Trophoblast cell (in vitro differentiated cells and primary cell): ENCODE measurements around the gene SDCBP2. TPM values are rescaled to one million over a fixed set of nuclear protein-coding genes. Genes with fewer than 3 reads are reported as not detected.

ENCODE experiments used
- DNase-seq, 2 donors: peaks; one replicate each; pipeline ENCODE4 v3.0.0-alpha.2; 2016
- H2AFZ ChIP-seq: 2 replicates; pipeline ENCODE4 v1.6.1; 2013; ENCODE audit warnings: low read length, moderate library complexity, mild to moderate bottlenecking; ENCODE audit not compliant: insufficient read depth, poor library complexity
- H2AK5ac ChIP-seq: 2 replicates; pipeline ENCODE4 v1.6.1; 2013; ENCODE audit warnings: mild to moderate bottlenecking, low read length
- H2BK120ac ChIP-seq: 2 replicates; pipeline ENCODE4 v1.6.1; 2013; ENCODE audit warnings: low read length, mild to moderate bottlenecking, moderate library complexity; ENCODE audit not compliant: insufficient read depth, poor library complexity
- H2BK12ac ChIP-seq: 2 replicates; pipeline ENCODE4 v1.6.1; 2013; ENCODE audit warnings: mild to moderate bottlenecking, low read length, moderate library complexity
- H2BK5ac ChIP-seq: 2 replicates; pipeline ENCODE4 v1.6.1; 2013; ENCODE audit warnings: low read length, low read depth, moderate library complexity, mild to moderate bottlenecking; ENCODE audit not compliant: poor library complexity
- H3K14ac ChIP-seq: 2 replicates; pipeline ENCODE4 v1.6.1; 2013; ENCODE audit warnings: mild to moderate bottlenecking, low read length
- H3K18ac ChIP-seq: 2 replicates; pipeline ENCODE4 v1.6.1; 2013; ENCODE audit warnings: mild to moderate bottlenecking, low read length
- H3K23ac ChIP-seq: 2 replicates; pipeline ENCODE4 v1.6.1; 2013; ENCODE audit warnings: low read length
- H3K27ac ChIP-seq: 2 replicates; pipeline ENCODE4 v1.5.1; 2013; ENCODE audit warnings: low read depth, mild to moderate bottlenecking, inconsistent platforms, low read length, moderate library complexity
- H3K27me3 ChIP-seq: 2 replicates; pipeline ENCODE4 v1.6.1; 2013; ENCODE audit warnings: inconsistent platforms, mild to moderate bottlenecking, low read length, moderate library complexity; ENCODE audit not compliant: insufficient read depth
- H3K36me3 ChIP-seq, 2 experiments: 1 replicate in 1 of 2; 2 replicates in 1 of 2; pipeline ENCODE4 v1.6.1; 2013; ENCODE audit warnings: low read length in 2 of 2, mild to moderate bottlenecking in 2 of 2, moderate library complexity in 1 of 2; ENCODE audit not compliant: insufficient read depth in 2 of 2, control insufficient read depth in 1 of 2
- H3K4ac ChIP-seq: 2 replicates; pipeline ENCODE4 v1.6.1; 2013; ENCODE audit warnings: low read depth, mild to moderate bottlenecking, low read length, moderate library complexity
- H3K4me1 ChIP-seq, 2 experiments: 1 replicate in 1 of 2; 2 replicates in 1 of 2; pipeline ENCODE4 v1.6.1; 2013; ENCODE audit warnings: low read length in 2 of 2, mild to moderate bottlenecking in 2 of 2, moderate library complexity in 1 of 2; ENCODE audit not compliant: insufficient read depth in 2 of 2, control insufficient read depth in 1 of 2
- H3K4me2 ChIP-seq: 2 replicates; pipeline ENCODE4 v1.6.1; 2013; ENCODE audit warnings: inconsistent platforms, mild to moderate bottlenecking, low read length, moderate library complexity
- H3K4me3 ChIP-seq: 2 replicates; pipeline ENCODE4 v1.5.1; 2013; ENCODE audit warnings: mild to moderate bottlenecking, low read depth, low read length, inconsistent platforms
- H3K79me1 ChIP-seq: one replicate; pipeline ENCODE4 v1.6.1; 2013; ENCODE audit warnings: low read length
- H3K79me2 ChIP-seq: 2 replicates; pipeline ENCODE4 v1.6.1; 2013; ENCODE audit warnings: low read length, mild to moderate bottlenecking; ENCODE audit not compliant: control insufficient read depth, insufficient read depth, poor library complexity
- H3K9ac ChIP-seq: 2 replicates; pipeline ENCODE4 v1.6.1; 2013; ENCODE audit warnings: mild to moderate bottlenecking, low read length
- H3K9me3 ChIP-seq: 2 replicates; pipeline ENCODE4 v1.6.1; 2013; ENCODE audit warnings: low read depth, mild to moderate bottlenecking, control low read depth, inconsistent platforms, low read length; ENCODE audit not compliant: insufficient read depth
- H4K12ac ChIP-seq: 2 replicates; pipeline ENCODE4 v1.6.1; 2013; ENCODE audit warnings: low read depth, mild to moderate bottlenecking, low read length, moderate library complexity
- H4K8ac ChIP-seq: 2 replicates; pipeline ENCODE4 v1.6.1; 2013; ENCODE audit warnings: low read depth, mild to moderate bottlenecking, low read length, moderate library complexity
- H4K91ac ChIP-seq: one replicate; pipeline ENCODE4 v1.6.1; 2013; ENCODE audit warnings: low read depth, mild to moderate bottlenecking, low read length, moderate library complexity
- WGBS: extraction: QIAGEN DNeasy Blood & Tissue Kit; methylation state at CpG from one replicate; pipeline ENCODE4 v1.1.7; 2013; ENCODE audit warnings: missing lambda C conversion rate; ENCODE audit not compliant: insufficient read length, insufficient coverage; ENCODE audit errors: extremely low coverage; 5-methylcytosine and 5-hydroxymethylcytosine counted together
- polyA plus RNA-seq: library from polyadenylated mRNA; stranded (reverse); fragments of 200-250 nt; gene quantifications from 2 replicates; pipeline ENCODE4 v1.2.3, GENCODE V29; 2013

SDCBP2 gene
- 1.6 and 1.8 TPM in 2 replicates for polyA plus RNA-seq

DNA sequence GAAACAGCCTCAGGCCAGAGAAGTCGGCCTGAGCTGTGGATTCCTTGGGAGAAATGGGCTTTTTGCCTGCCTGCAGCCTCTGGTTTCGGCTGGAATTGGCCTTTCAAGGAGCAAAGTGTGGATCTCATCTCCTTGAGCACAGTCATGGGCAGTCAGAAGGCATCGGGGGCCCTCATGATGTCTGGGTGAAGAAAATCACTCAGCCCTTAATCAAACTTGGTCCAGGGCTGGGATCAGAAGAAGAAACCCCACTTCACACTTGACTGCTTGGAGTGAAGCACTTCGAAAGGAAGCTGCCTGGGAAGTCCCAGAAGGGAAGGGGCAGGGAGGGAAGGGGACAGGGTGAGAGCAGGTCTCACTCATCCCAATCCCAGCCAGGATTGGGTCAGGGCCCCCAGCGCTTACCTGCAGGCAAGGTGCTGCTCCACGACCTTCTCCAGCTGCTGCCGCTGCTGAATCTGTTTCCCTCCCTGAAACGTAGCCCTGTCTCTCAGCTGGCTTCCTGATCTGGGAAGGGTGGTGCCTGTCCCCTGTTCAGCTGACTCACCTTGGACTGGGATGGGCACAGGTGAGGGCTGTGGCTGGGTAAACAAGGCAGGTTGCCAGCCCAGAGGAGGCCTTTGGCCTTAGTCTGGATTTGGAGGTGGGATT is at the start of gene SDCBP2:
SDCBP2 (minus strand) TSS at position 460 of the 651 bp plus-strand sequence. CDS start 8,723 bp downstream, outside the sequence.
- no CpG with 5 or more reads among the region's 8 CpGs for WGBS
- Histone ChIP-seq H3K4me3 (no peak within 1 kb of the TSS), H2BK120ac (no peak within 1 kb of the TSS), H2AK5ac (no peak within 1 kb of the TSS), H3K4ac (no peak within 1 kb of the TSS), H3K27me3 (no peaks in the 10 kb centered on the region), H3K9me3 (no peaks in the 10 kb centered on the region), H3K36me3 (peaks cover 5 to 9% of the 10 kb centered on the region in 2 experiments), H3K23ac (no peak within 1 kb of the TSS), H3K9ac (no peak within 1 kb of the TSS), H2BK12ac (no peak within 1 kb of the TSS), H3K27ac (no peak within 1 kb of the TSS), H4K8ac (no peak within 1 kb of the TSS), H3K79me2 (peaks cover 7% of the 10 kb centered on the region), H2AFZ (no peak within 1 kb of the TSS), H3K79me1 (peaks cover 10% of the 10 kb centered on the region), H3K4me2 (no peak within 1 kb of the TSS), H4K91ac (no peak within 1 kb of the TSS), H3K14ac (no peak within 1 kb of the TSS), H3K4me1 (peaks cover 13 to 15% of the 10 kb centered on the region in 2 experiments), H4K12ac (no peak within 1 kb of the TSS), H3K18ac (peak within 1 kb of the TSS; percentile 11), H2BK5ac (no peak within 1 kb of the TSS)
- no peak for DNase-seq

DNA sequence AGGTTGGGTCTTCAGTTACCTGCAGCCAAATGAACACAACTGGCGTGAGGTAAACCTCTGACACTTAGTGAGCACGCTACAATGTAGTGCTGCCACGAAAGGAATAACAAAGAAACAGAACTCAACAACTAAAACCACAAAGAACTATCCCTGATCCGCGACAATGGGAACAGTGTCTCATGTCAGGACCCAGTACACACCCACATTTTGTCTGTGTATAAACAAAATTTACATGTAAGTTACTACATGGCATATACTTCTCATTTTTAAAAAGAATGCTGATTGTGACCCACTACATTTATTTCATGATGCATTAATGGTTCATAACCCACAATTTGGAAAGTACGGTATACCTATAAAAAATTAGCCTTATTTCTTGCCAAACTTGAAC is 49.8 kb upstream of the SDCBP2 start:
- H3K18ac ChIP-seq = no peak overlapping the region
- H3K23ac ChIP-seq = no peak overlapping the region
- H4K91ac ChIP-seq = no peak overlapping the region
- no peak overlapping the region for H3K27ac ChIP-seq
- H2AK5ac ChIP-seq = no peak overlapping the region
- no peak overlapping the region for H3K4me2 ChIP-seq
- no peak overlapping the region for H4K8ac ChIP-seq
- H3K4ac ChIP-seq = peak overlapping the region; percentile 39
- peaks cover 10% of the 10 kb centered on the region for H3K79me2 ChIP-seq
- H3K36me3 ChIP-seq = peaks cover 6 to 12% of the 10 kb centered on the region in 2 experiments
- no peak for DNase-seq
- H3K79me1 ChIP-seq = peaks cover 5% of the 10 kb centered on the region
- no peak overlapping the region for H4K12ac ChIP-seq
- no peak overlapping the region for H2BK12ac ChIP-seq
- H2BK120ac ChIP-seq = no peak overlapping the region
- H3K4me3 ChIP-seq = no peak overlapping the region
- H2BK5ac ChIP-seq = no peak overlapping the region
- no peak overlapping the region for H2AFZ ChIP-seq
- H3K9ac ChIP-seq = no peak overlapping the region
- no peaks in the 10 kb centered on the region for H3K27me3 ChIP-seq
- no CpG with 5 or more reads among the region's 6 CpGs for WGBS
- H3K9me3 ChIP-seq = no peaks in the 10 kb centered on the region
- H3K4me1 ChIP-seq = peaks cover 16 to 25% of the 10 kb centered on the region in 2 experiments
- no peak overlapping the region for H3K14ac ChIP-seq

DNA sequence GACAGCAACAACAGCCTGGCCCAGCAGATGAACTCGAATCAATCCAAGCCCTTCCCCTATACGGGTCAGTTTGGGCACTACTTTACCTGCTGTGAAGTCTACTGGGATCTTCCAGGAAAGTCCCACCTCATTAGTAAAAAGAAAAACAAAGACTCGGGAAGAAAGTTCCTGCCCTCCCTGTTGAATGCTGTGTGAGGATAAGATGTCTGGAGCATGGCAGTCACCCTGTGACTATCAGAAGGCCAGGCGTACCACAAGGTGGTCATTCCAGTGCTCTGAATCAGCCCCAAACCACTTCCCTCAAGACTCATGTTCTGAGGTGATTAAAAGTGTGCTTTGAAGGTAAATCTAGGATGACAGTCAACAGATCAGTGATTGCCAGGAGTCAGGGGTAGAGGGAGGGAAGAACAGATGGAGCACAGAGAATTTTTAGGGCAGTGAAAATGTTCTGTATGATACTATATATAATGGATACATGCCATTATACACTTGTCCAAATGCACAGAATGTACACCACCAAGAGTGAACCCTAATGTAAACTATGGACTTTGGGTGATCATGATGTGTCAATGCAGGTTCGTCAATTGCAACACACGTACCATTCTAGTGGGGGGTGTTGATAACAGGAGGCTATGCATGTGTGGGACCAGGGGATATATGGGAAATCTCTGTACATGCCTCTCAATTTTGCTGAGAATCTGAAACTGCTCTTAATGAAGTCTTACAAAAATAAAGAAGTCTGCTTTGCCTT is 49.2 kb upstream of the SDCBP2 start:
- peak overlapping the region; percentile 12 for H2BK5ac ChIP-seq
- no peak overlapping the region for H2BK12ac ChIP-seq
- peak overlapping the region; percentile 46 for H4K91ac ChIP-seq
- H3K79me1 ChIP-seq = peaks cover 5% of the 10 kb centered on the region
- H3K23ac ChIP-seq = no peak overlapping the region
- peak; percentile 35 to 60 for DNase-seq
- H3K4me2 ChIP-seq = peak overlapping the region; percentile 9
- peak overlapping the region; percentile 36 for H2BK120ac ChIP-seq
- H3K36me3 ChIP-seq = peaks cover 10 to 14% of the 10 kb centered on the region in 2 experiments
- no peak overlapping the region for H3K4me3 ChIP-seq
- no peak overlapping the region for H3K9ac ChIP-seq
- peak overlapping the region; percentile 84 for H3K4ac ChIP-seq
- no peak overlapping the region for H3K14ac ChIP-seq
- H4K8ac ChIP-seq = no peak overlapping the region
- H3K27ac ChIP-seq = peak overlapping the region; percentile 60
- peak overlapping the region; percentile 18 for H2AK5ac ChIP-seq
- H3K9me3 ChIP-seq = no peaks in the 10 kb centered on the region
- no CpG with 5 or more reads among the region's 6 CpGs for WGBS
- no peak overlapping the region for H4K12ac ChIP-seq
- H2AFZ ChIP-seq = no peak overlapping the region
- peaks cover 10% of the 10 kb centered on the region for H3K79me2 ChIP-seq
- H3K4me1 ChIP-seq = peaks cover 16 to 25% of the 10 kb centered on the region in 2 experiments
- no peak overlapping the region for H3K18ac ChIP-seq
- no peaks in the 10 kb centered on the region for H3K27me3 ChIP-seq

- no peak overlapping the region for H3K9ac ChIP-seq
- H3K14ac ChIP-seq = peak overlapping the region; percentile 36
- H3K4ac ChIP-seq = peak overlapping the region; percentile 84
- no CpG with 5 or more reads among the region's 5 CpGs for WGBS
- H3K18ac ChIP-seq = peak overlapping the region; percentile 48
- DNase-seq = no peak
- H4K12ac ChIP-seq = no peak overlapping the region
- H3K27ac ChIP-seq = peak overlapping the region; percentile 60
- peak overlapping the region; percentile 12 for H2BK5ac ChIP-seq
- H3K79me1 ChIP-seq = peaks cover 5% of the 10 kb centered on the region
- no peaks in the 10 kb centered on the region for H3K9me3 ChIP-seq
- H3K4me3 ChIP-seq = no peak overlapping the region
- no peak overlapping the region for H4K8ac ChIP-seq
- peak overlapping the region; percentile 18 for H2AK5ac ChIP-seq
- peaks cover 16 to 25% of the 10 kb centered on the region in 2 experiments for H3K4me1 ChIP-seq
- H2BK120ac ChIP-seq = peak overlapping the region; percentile 36
- peak overlapping the region; percentile 23 for H2BK12ac ChIP-seq
- H3K27me3 ChIP-seq = no peaks in the 10 kb centered on the region
- H3K4me2 ChIP-seq = peak overlapping the region; percentile 9
- peaks cover 6% of the 10 kb centered on the region for H3K79me2 ChIP-seq
- H3K23ac ChIP-seq = no peak overlapping the region
- H2AFZ ChIP-seq = no peak overlapping the region
- peaks cover 10 to 12% of the 10 kb centered on the region in 2 experiments for H3K36me3 ChIP-seq
- H4K91ac ChIP-seq = peak overlapping the region; percentile 46
Observed at GRCh38 chr20:1377341-1377871, 48.5 kb upstream of the SDCBP2 start.
